Parathyroid adenoma (tissue), 2 donors: ENCODE measurements around the gene CEACAM16.

Experiments
- H2AFZ ChIP-seq: fragments of 300-600 bp; sonication (generic); one replicate; pipeline ENCODE4 v1.7.0; 2017; ENCODE audit warnings: antibody characterized with exemption, mild to moderate bottlenecking
- H3K27ac ChIP-seq: fragments of 300-600 bp; sonication (generic); one replicate; pipeline ENCODE4 v1.7.0; 2017
- H3K27me3 ChIP-seq: fragments of 300-600 bp; sonication (generic); one replicate; pipeline ENCODE4 v1.7.0; 2017; ENCODE audit warnings: low read length; ENCODE audit not compliant: control insufficient read depth, insufficient read depth
- H3K36me3 ChIP-seq: fragments of 300-600 bp; sonication (generic); one replicate; pipeline ENCODE4 v1.7.0; 2017; ENCODE audit warnings: low read length; ENCODE audit not compliant: control insufficient read depth, insufficient read depth
- H3K4me1 ChIP-seq: fragments of 300-600 bp; sonication (generic); one replicate; pipeline ENCODE4 v1.7.0; 2017; ENCODE audit warnings: control low read depth
- H3K4me2 ChIP-seq: fragments of 300-600 bp; sonication (generic); one replicate; pipeline ENCODE4 v1.7.0; 2017; ENCODE audit warnings: low read length
- H3K4me3 ChIP-seq: fragments of 300-600 bp; sonication (generic); one replicate; pipeline ENCODE4 v1.7.0; 2017; ENCODE audit warnings: low read depth, low read length
- H3K79me2 ChIP-seq: fragments of 300-600 bp; sonication (generic); one replicate; pipeline ENCODE4 v1.7.0; 2017; ENCODE audit warnings: control low read depth
- H3K9ac ChIP-seq: fragments of 300-600 bp; sonication (generic); one replicate; pipeline ENCODE4 v1.7.0; 2017; ENCODE audit warnings: mild to moderate bottlenecking
- H3K9me3 ChIP-seq: fragments of 300-600 bp; sonication (generic); one replicate; pipeline ENCODE4 v1.7.0; 2017; ENCODE audit warnings: low read length; ENCODE audit not compliant: control insufficient read depth
- TF ChIP-seq, protein P1 (sequence below): fragments of 300-600 bp; sonication (generic); IDR thresholded peaks from one replicate; pipeline ENCODE4 v1.7.0; 2017; ENCODE audit warnings: antibody characterized with exemption, mild to moderate bottlenecking
- donor health status: primary hyperparathyroidism.

Gene CEACAM16

DNA sequence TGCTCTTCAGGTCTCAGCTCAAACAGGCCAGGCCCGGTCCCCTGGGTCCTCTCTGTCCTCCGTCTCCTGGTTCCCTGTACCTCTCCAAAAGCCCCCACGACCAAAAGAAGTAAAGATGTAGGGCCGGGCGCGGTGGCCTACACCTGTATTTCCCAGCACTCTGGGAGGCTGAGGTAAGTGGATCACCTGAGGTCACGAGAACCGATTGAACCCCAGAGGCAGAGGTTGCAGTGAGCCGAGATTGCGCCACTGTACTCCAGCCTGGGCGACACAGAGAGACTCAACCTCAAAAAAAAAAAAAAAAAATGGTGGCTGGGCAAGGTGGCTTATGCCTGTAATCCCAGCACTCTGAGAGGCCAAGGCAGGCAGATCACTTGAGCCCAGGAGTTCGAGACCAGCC, 27.5 kb downstream of the CEACAM16 start:
- H3K4me2 ChIP-seq, result no peak overlapping the region
- H3K27ac ChIP-seq, result no peak overlapping the region
- no peak overlapping the region for H2AFZ ChIP-seq
- no peaks in the 10 kb centered on the region for H3K9me3 ChIP-seq
- no peaks in the 10 kb centered on the region for H3K79me2 ChIP-seq
- H3K27me3 ChIP-seq, result no peaks in the 10 kb centered on the region
- TF ChIP-seq, protein P1, sequence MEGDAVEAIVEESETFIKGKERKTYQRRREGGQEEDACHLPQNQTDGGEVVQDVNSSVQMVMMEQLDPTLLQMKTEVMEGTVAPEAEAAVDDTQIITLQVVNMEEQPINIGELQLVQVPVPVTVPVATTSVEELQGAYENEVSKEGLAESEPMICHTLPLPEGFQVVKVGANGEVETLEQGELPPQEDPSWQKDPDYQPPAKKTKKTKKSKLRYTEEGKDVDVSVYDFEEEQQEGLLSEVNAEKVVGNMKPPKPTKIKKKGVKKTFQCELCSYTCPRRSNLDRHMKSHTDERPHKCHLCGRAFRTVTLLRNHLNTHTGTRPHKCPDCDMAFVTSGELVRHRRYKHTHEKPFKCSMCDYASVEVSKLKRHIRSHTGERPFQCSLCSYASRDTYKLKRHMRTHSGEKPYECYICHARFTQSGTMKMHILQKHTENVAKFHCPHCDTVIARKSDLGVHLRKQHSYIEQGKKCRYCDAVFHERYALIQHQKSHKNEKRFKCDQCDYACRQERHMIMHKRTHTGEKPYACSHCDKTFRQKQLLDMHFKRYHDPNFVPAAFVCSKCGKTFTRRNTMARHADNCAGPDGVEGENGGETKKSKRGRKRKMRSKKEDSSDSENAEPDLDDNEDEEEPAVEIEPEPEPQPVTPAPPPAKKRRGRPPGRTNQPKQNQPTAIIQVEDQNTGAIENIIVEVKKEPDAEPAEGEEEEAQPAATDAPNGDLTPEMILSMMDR, result no peak
- H3K4me1 ChIP-seq, result peaks cover 17% of the 10 kb centered on the region
- H3K9ac ChIP-seq, result no peak overlapping the region
- H3K4me3 ChIP-seq, result no peak overlapping the region
- H3K36me3 ChIP-seq, result no peaks in the 10 kb centered on the region

DNA sequence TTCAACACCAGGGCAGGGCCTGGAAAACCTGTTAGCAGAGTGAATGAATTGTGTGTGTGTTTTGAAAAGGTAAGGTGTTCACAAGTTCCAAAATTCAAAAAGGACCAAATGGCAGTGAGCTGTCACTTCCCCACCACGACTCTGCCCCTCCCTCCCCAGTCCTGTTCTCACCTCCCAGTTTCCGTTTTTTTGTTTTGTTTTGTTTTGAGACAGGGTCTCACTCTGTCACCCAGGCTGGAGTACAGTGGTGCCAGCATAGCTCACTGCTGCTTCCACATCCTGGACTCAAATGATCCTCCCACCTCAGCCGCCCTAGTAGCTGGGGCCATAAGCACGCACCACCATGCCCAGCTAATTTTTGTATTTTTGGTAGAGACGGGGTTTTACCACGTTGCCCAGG, 29.2 kb downstream of the CEACAM16 start:
- H2AFZ ChIP-seq, result no peak overlapping the region
- no peak overlapping the region for H3K9ac ChIP-seq
- H3K9me3 ChIP-seq, result no peaks in the 10 kb centered on the region
- no peaks in the 10 kb centered on the region for H3K36me3 ChIP-seq
- H3K79me2 ChIP-seq, result no peaks in the 10 kb centered on the region
- no peak overlapping the region for H3K27ac ChIP-seq
- no peaks in the 10 kb centered on the region for H3K27me3 ChIP-seq
- peaks cover 8% of the 10 kb centered on the region for H3K4me1 ChIP-seq
- TF ChIP-seq, protein P1, result no peak
- H3K4me2 ChIP-seq, result no peak overlapping the region
- no peak overlapping the region for H3K4me3 ChIP-seq

DNA sequence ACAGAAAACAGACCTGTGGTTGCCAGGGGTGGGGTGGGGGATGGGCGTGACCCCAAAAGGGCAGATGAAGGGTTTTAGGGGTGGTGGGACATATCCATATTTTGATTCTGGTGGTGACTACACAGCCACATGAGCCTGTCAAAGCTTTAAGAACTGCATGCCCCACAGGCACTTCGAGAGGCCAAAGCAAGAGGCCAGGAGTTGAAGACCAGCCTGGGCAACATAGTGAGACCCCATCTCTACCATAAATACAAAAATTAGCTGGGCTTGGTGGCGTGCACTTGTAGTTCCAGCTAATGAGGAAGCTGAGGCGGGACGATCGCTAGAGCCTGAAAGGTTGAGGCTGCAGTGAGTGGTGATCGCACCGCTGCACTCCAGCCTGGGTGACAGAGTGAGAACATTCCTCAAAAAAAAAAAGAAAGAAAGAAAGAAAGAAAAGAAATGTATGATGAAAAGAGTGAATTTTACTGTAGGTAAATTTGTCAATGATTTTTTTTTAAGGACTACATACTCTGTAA, 30.6 kb downstream of the CEACAM16 start:
- no peaks in the 10 kb centered on the region for H3K36me3 ChIP-seq
- no peaks in the 10 kb centered on the region for H3K79me2 ChIP-seq
- peaks cover 3% of the 10 kb centered on the region for H3K4me1 ChIP-seq
- TF ChIP-seq, protein P1, result no peak
- no peak overlapping the region for H3K4me3 ChIP-seq
- no peak overlapping the region for H3K4me2 ChIP-seq
- H3K9ac ChIP-seq, result no peak overlapping the region
- H3K9me3 ChIP-seq, result no peaks in the 10 kb centered on the region
- no peak overlapping the region for H3K27ac ChIP-seq
- no peak overlapping the region for H2AFZ ChIP-seq
- H3K27me3 ChIP-seq, result no peaks in the 10 kb centered on the region

DNA sequence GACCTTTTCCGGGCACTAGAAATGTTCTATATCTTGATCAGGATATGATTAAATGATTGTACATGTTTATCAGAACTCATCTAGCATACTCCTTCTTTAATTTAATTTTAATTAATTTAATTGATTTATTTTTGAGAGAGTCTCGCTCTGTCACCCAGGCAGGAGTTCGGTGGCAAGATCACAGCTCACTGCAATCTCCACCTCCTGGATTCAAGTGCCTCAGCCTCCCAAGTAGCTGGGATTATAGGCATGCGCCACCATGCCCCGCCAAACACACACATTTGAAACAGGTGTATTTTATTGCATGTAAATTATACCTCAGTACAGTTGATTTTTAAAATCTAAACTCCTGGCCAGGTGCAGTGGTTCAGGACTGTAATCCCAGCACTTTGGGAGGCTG, 32.1 kb downstream of the CEACAM16 start:
- no peaks in the 10 kb centered on the region for H3K4me1 ChIP-seq
- H3K79me2 ChIP-seq, result no peaks in the 10 kb centered on the region
- no peak overlapping the region for H3K9ac ChIP-seq
- no peaks in the 10 kb centered on the region for H3K9me3 ChIP-seq
- no peak overlapping the region for H3K4me2 ChIP-seq
- H3K27ac ChIP-seq, result no peak overlapping the region
- no peak overlapping the region for H2AFZ ChIP-seq
- no peaks in the 10 kb centered on the region for H3K27me3 ChIP-seq
- no peak overlapping the region for H3K4me3 ChIP-seq
- no peaks in the 10 kb centered on the region for H3K36me3 ChIP-seq
- TF ChIP-seq, protein P1, result no peak

DNA sequence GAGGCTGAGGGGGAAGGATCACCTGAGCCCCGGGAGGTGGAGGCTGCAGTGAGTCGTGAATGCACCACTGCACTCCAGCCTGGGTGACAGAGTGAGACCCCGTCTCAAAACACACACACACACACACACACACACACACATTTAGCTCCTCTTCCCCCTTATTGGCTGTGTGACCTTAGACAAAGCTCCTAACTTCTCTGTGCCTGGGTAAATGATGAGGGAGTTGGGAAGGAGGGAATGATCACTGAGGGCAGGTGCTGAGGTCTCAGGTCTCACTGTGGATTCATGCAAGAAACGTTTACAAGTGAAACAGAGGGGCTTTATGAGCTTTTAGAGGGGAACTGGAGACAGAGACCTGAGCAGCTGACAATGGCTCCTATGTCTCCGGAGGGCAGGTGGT, 32.7 kb downstream of the CEACAM16 start:
- Histone ChIP-seq H3K27ac (no peak overlapping the region), H3K36me3 (no peaks in the 10 kb centered on the region), H3K27me3 (no peaks in the 10 kb centered on the region), H3K9me3 (no peaks in the 10 kb centered on the region), H2AFZ (no peak overlapping the region), H3K79me2 (no peaks in the 10 kb centered on the region), H3K4me2 (no peak overlapping the region), H3K9ac (no peak overlapping the region), H3K4me1 (no peaks in the 10 kb centered on the region), H3K4me3 (no peak overlapping the region)
- TF ChIP-seq, protein P1, result no peak
